ENCODE data around the gene EWSR1. TPM values are rescaled to one million over a fixed set of nuclear protein-coding genes. Genes with fewer than 3 reads are reported as not detected.

EWSR1 gene
- 91.2 and 141 TPM in 2 replicates for total RNA-seq

GRCh38 chr22:29267858-29268510 is at the start of gene EWSR1, which contains the start of gene RHBDD3:
TSS of gene EWSR1 (plus strand) at chr22:29268268. CDS start at chr22:29268337, 69 bp downstream.
TSS of gene RHBDD3 (minus strand) at chr22:29267981. CDS start at chr22:29265626, 2,355 bp downstream.

GRCh38 chr22:29306175-29306834 is 38.2 kb downstream of the EWSR1 start, which contains the start of gene GAS2L1:
TSS of gene GAS2L1 (plus strand) at chr22:29306650. CDS start at chr22:29308106, 1,456 bp downstream.

GRCh38 chr22:29315286-29316140 is 47.4 kb downstream of the EWSR1 start, which contains the start of gene RASL10A:
TSS of gene RASL10A (minus strand) at chr22:29315697. CDS start at chr22:29315246, 451 bp downstream.

Other genes starting within 250 kb of the EWSR1 start
- not detected in 2 replicates for gene C22orf31, start 206.4 kb upstream of the EWSR1 start, total RNA-seq
- gene KREMEN1, start 195.2 kb upstream of the EWSR1 start, total RNA-seq: 2.5 and 3.9 TPM in 2 replicates
- 0.09 TPM in 1 of 2 replicates, not detected in the other for gene EMID1, start 62.4 kb upstream of the EWSR1 start, total RNA-seq
- 13.0 and 13.2 TPM in 2 replicates for gene RHBDD3, start 287 bp upstream of the EWSR1 start, total RNA-seq
- 3.9 and 5.0 TPM in 2 replicates for gene GAS2L1, start 38.4 kb downstream of the EWSR1 start, total RNA-seq
- not detected in 2 replicates for gene RASL10A, start 47.4 kb downstream of the EWSR1 start, total RNA-seq
- 37.5 and 48.2 TPM in 2 replicates for gene AP1B1, start 120.3 kb downstream of the EWSR1 start, total RNA-seq
- not detected in 2 replicates for gene RFPL1, start 170.3 kb downstream of the EWSR1 start, total RNA-seq
- under 0.01 and 0.32 TPM in 2 replicates for gene NEFH, start 211.9 kb downstream of the EWSR1 start, total RNA-seq